Measurements from ENCODE around the gene NGLY1. TPM values are rescaled to one million over a fixed set of nuclear protein-coding genes. Genes with fewer than 3 reads are reported as not detected.
A peak's percentile ranks its signal among the peaks of the same experiment; 100 is the strongest.

NGLY1 gene
- total RNA-seq, 1 experiment from 2014 or later: 27.0 TPM

DNA sequence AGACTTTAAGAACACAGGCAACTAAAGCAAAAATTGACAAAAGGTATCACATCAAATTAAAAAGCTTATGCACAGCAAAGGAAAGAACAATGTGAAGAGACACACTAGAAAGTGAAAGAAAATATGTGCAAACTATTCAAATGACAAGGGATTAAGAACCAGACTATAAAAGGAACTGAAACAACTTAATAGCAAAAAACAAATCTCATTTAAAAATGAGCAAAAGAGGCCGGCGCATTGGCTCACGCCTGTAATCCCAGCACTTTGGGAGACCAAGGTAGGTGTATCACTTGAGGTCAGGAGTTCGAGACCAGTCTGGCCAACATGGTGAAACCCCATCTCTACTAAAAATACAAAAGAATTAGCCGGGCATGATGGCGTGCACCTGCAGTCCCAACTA, 14.4 kb downstream of the NGLY1 start:
- H3K79me2 ChIP-seq (ENCODE audit: insufficient read depth, low read length): no peaks in the 10 kb centered on the region
- no peak overlapping the region for H2BK15ac ChIP-seq (ENCODE audit: low read depth, low read length)
- H3K4me1 ChIP-seq (ENCODE audit: insufficient read depth, low read length): no peaks in the 10 kb centered on the region
- H4K91ac ChIP-seq (ENCODE audit: insufficient read length, low read depth, low read length): no peak overlapping the region
- H3K18ac ChIP-seq (ENCODE audit: insufficient read length, low read depth, low read length): no peak overlapping the region
- TF ChIP-seq, protein P1, sequence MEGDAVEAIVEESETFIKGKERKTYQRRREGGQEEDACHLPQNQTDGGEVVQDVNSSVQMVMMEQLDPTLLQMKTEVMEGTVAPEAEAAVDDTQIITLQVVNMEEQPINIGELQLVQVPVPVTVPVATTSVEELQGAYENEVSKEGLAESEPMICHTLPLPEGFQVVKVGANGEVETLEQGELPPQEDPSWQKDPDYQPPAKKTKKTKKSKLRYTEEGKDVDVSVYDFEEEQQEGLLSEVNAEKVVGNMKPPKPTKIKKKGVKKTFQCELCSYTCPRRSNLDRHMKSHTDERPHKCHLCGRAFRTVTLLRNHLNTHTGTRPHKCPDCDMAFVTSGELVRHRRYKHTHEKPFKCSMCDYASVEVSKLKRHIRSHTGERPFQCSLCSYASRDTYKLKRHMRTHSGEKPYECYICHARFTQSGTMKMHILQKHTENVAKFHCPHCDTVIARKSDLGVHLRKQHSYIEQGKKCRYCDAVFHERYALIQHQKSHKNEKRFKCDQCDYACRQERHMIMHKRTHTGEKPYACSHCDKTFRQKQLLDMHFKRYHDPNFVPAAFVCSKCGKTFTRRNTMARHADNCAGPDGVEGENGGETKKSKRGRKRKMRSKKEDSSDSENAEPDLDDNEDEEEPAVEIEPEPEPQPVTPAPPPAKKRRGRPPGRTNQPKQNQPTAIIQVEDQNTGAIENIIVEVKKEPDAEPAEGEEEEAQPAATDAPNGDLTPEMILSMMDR (conservative IDR thresholded peaks at IDR 0.05): no peak
- Mint-ChIP-seq H3K27me3 (ENCODE audit: low read depth) (no peaks in the 10 kb centered on the region), H3K4me1 (no peaks in the 10 kb centered on the region), H3K27ac (peak overlapping the region in 1 of 3 experiments; percentile 19; a peak in 1 of 7 replicates), H3K36me3 (ENCODE audit: insufficient read depth in 1 of 3, low read depth in 3 of 3) (peaks cover 33 to 47% (median 37%) of the 10 kb centered on the region in 3 experiments), H3K4me3 (no peak overlapping the region), H3K9me3 (peaks cover 18 to 20% of the 10 kb centered on the region in 2 experiments)
- H3K4me2 ChIP-seq (ENCODE audit: insufficient read depth, insufficient read length, low read length): no peak overlapping the region
- no peaks in the 10 kb centered on the region for H3K27me3 ChIP-seq (ENCODE audit: insufficient read depth, low read length)
- no peaks in the 10 kb centered on the region for H3K9me3 ChIP-seq (ENCODE audit: control insufficient read depth, low read depth, low read length)
- H2BK5ac ChIP-seq (ENCODE audit: insufficient read length, low read length): no peak overlapping the region
- WGBS (ENCODE audit: extremely low coverage, insufficient read length, low lambda C conversion rate): no CpG with 5 or more reads among the region's 6 CpGs
- DNase-seq: no peak
- H2BK120ac ChIP-seq (ENCODE audit: low read depth, low read length, poor library complexity, severe bottlenecking): no peak overlapping the region
- H3K23me2 ChIP-seq (ENCODE audit: insufficient read length, low read depth, low read length, poor library complexity, severe bottlenecking): no peaks in the 10 kb centered on the region
- no peak overlapping the region for H2AFZ ChIP-seq (ENCODE audit: low read length)
- H3K23ac ChIP-seq (ENCODE audit: insufficient read length, low read depth, low read length): no peak overlapping the region
- no peak overlapping the region for H2BK20ac ChIP-seq (ENCODE audit: low read depth, low read length, poor library complexity, severe bottlenecking)
- H3K79me1 ChIP-seq (ENCODE audit: insufficient read depth, low read depth, low read length, poor library complexity, severe bottlenecking): no peaks in the 10 kb centered on the region
- H2AK5ac ChIP-seq (ENCODE audit: insufficient read length, low read length): no peak overlapping the region
- H3K14ac ChIP-seq (ENCODE audit: insufficient read depth, low read length): no peak overlapping the region
- no peak overlapping the region for H2BK12ac ChIP-seq (ENCODE audit: insufficient read length, low read depth, low read length)
- H3K4ac ChIP-seq (ENCODE audit: low read depth, low read length): no peak overlapping the region
- no peak overlapping the region for H3K56ac ChIP-seq (ENCODE audit: insufficient read length, low read depth, low read length)
- no peak overlapping the region for H4K5ac ChIP-seq (ENCODE audit: insufficient read length, low read depth, low read length)
- H4K20me1 ChIP-seq (ENCODE audit: control insufficient read depth, insufficient read depth, insufficient read length): no peaks in the 10 kb centered on the region
- no peak overlapping the region for H3K27ac ChIP-seq (ENCODE audit: insufficient read length, low read depth, low read length)
- H3K9ac ChIP-seq (ENCODE audit: extremely low read depth, insufficient read length, low read length): no peak overlapping the region
- no peak overlapping the region for H4K8ac ChIP-seq (replicated peaks; ENCODE audit: insufficient read length, low read depth, low read length)
- no peak overlapping the region for H3T11ph ChIP-seq (ENCODE audit: low read length)
